Endothelial cell of umbilical vein (primary cell): ENCODE measurements around the gene TSPAN18. TPM values are rescaled to one million over a fixed set of nuclear protein-coding genes. Genes with fewer than 3 reads are reported as not detected.

Source experiments
- BruUV-seq: library from RNA; stranded (reverse); fragments of 400-500 nt; replicated peaks from 2 replicates; lab custom pipeline; 2021; lab: Mats Ljungman, UMichigan
- CTCF ChIA-PET: fragments of 300-600, 350-600 bp; sonication (Branson Sonifier 250); formaldehyde crosslinking; loops from one replicate; lab custom pipeline; 2021; ENCODE audit warnings: antibody characterized with exemption, inconsistent platforms; lab: Charles Lee
- POLR2A ChIA-PET: fragments of 300-600, 350-600 bp; sonication (Branson Sonifier 250); formaldehyde crosslinking; loops from one replicate; lab custom pipeline; 2021; ENCODE audit warnings: antibody characterized with exemption, inconsistent platforms; lab: Charles Lee
- DNase-seq: peaks from one replicate; pipeline ENCODE4 v3.0.0-alpha.2; 2011; ENCODE audit warnings: low read depth, low spot score
- FAIRE-seq: peaks from 2 replicates; lab custom pipeline; 2011; peaks lifted over from hg19 to GRCh38; lab: Jason Lieb, UNC
- H2AFZ ChIP-seq: 2 replicates; pipeline ENCODE4 v1.6.0; 2012; ENCODE audit warnings: low read depth, low read length, control low read depth, inconsistent platforms
- H3K27ac ChIP-seq: 2 replicates; pipeline ENCODE4 v1.5.1; 2011; ENCODE audit warnings: low read depth, mild to moderate bottlenecking, control low read depth, low read length, moderate library complexity; ENCODE audit not compliant: insufficient read depth
- H3K27me3 ChIP-seq, 2 experiments: 2 replicates each; pipeline versions ENCODE4 v1.6.0 to v1.6.1; 2011; ENCODE audit warnings: low read length in 2 of 2, mixed read lengths in 1 of 2; ENCODE audit not compliant: control insufficient read depth in 2 of 2, insufficient read depth in 2 of 2
- H3K36me3 ChIP-seq, 2 experiments: 2 replicates in 1 of 2; 3 replicates in 1 of 2; pipeline ENCODE4 v1.5.1; 2011; ENCODE audit warnings: low read length in 2 of 2, mild to moderate bottlenecking in 1 of 2, moderate library complexity in 1 of 2; ENCODE audit not compliant: control insufficient read depth in 2 of 2, insufficient read depth in 2 of 2; ENCODE audit errors: extremely low read depth in 1 of 2
- H3K4me1 ChIP-seq: 3 replicates; pipeline ENCODE4 v1.5.1; 2011; ENCODE audit warnings: mild to moderate bottlenecking, low read length; ENCODE audit not compliant: control insufficient read depth, insufficient read depth; ENCODE audit errors: extremely low read depth
- H3K4me2 ChIP-seq: 2 replicates; pipeline ENCODE4 v1.6.1; 2011; ENCODE audit warnings: low read length, control low read depth, mixed read lengths; ENCODE audit not compliant: insufficient read depth
- H3K4me3 ChIP-seq, 3 experiments: fragments of 200-600 bp in 1 of 3; sonication (generic), shearing (Covaris generic) in 1 of 3; replicated peaks in 1 of 3; 2 replicates each; pipeline ENCODE4 v1.5.1; 2011 to 2016; ENCODE audit warnings: control low read depth in 3 of 3, low read length in 3 of 3, mild to moderate bottlenecking in 2 of 3, inconsistent platforms in 1 of 3, low read depth in 1 of 3, moderate library complexity in 1 of 3; ENCODE audit not compliant: insufficient read depth in 1 of 3
- H3K79me2 ChIP-seq: 2 replicates; pipeline ENCODE4 v1.6.0; 2012; ENCODE audit warnings: low read length, inconsistent platforms; ENCODE audit not compliant: control insufficient read depth, insufficient read depth
- H3K9ac ChIP-seq: replicated peaks from 2 replicates; pipeline ENCODE3; 2011; ENCODE audit warnings: low read length, control low read depth; ENCODE audit not compliant: insufficient read depth; ENCODE audit errors: extremely low read depth
- H3K9me1 ChIP-seq: replicated peaks from 3 replicates; pipeline ENCODE4 v1.6.0; 2011; ENCODE audit warnings: mild to moderate bottlenecking, low read length; ENCODE audit not compliant: control insufficient read depth, insufficient read depth; ENCODE audit errors: extremely low read depth
- H3K9me3 ChIP-seq: replicated peaks from 2 replicates; pipeline ENCODE4 v1.5.1; 2012; ENCODE audit warnings: low read length, inconsistent platforms; ENCODE audit not compliant: control insufficient read depth, insufficient read depth
- H4K20me1 ChIP-seq: replicated peaks from 2 replicates; pipeline ENCODE3; 2011; ENCODE audit warnings: mild to moderate bottlenecking, low read length; ENCODE audit not compliant: control insufficient read depth, insufficient read depth; ENCODE audit errors: extremely low read depth
- EZH2 ChIP-seq: IDR thresholded peaks from 2 replicates; pipeline ENCODE4 v1.6.1; 2012; ENCODE audit warnings: borderline replicate concordance, low read depth, mild to moderate bottlenecking, moderate library complexity, low read length, inconsistent platforms; ENCODE audit not compliant: severe bottlenecking
- GATA2 ChIP-seq: IDR thresholded peaks from 2 replicates; pipeline ENCODE4 v1.7.0; 2011; ENCODE audit warnings: low read depth, mild to moderate bottlenecking, moderate library complexity, mixed read lengths, low read length; ENCODE audit not compliant: insufficient read length, insufficient read depth
- JUN ChIP-seq: IDR thresholded peaks from 2 replicates; pipeline ENCODE4 v1.6.1; 2011; ENCODE audit warnings: borderline replicate concordance, low read depth; ENCODE audit not compliant: insufficient read length, insufficient read depth
- MYC ChIP-seq: IDR thresholded peaks from one replicate; pipeline ENCODE4 v1.6.1; 2011; ENCODE audit warnings: mild to moderate bottlenecking, low read depth, low read length
- POLR2A ChIP-seq: IDR thresholded peaks from 2 replicates; pipeline ENCODE4 v1.6.1; 2012; ENCODE audit warnings: low read depth, mild to moderate bottlenecking, control low read depth, low read length
- POLR2AphosphoS5 ChIP-seq: IDR thresholded peaks from 2 replicates; pipeline ENCODE4 v1.6.1; 2012; ENCODE audit warnings: low read depth, mild to moderate bottlenecking, control low read depth, low read length, moderate library complexity; ENCODE audit not compliant: insufficient read depth
- dilution Hi-C: fragments of 300-500 bp; cut with MboI; formaldehyde crosslinking; loops from one replicate; pipeline ENCODE4 v1.15.0; 2019; ENCODE audit warnings: low sequenced_read_pairs; ENCODE audit not compliant: extremely low pct_ligation_motif_present
- intact Hi-C: fragments of 100-400 bp; cut with micrococcal nuclease; formaldehyde crosslinking; loops from one replicate; pipeline ENCODE4 v1.10.0; 2022
- polyA plus RNA-seq, 4 experiments: library from polyadenylated mRNA; depleted of rRNA in 3 of 4; stranded (reverse) in 3 of 4; unstranded in 1 of 4; fragments of >200 nt; gene quantifications; 2 replicates each; pipeline versions ENCODE4 v1.2.1 to v1.2.3, GENCODE V29; 2011 to 2012; ENCODE audit warnings: missing spikeins in 1 of 4
- total RNA-seq: library from RNA; stranded (reverse); gene quantifications from 2 replicates; pipeline ENCODE4 v1.2.3, GENCODE V29; 2021
- TF ChIP-seq, protein P1 (sequence below), 2 donors: IDR thresholded peaks; 1 replicate in 1 of 2; 2 replicates in 1 of 2; pipeline ENCODE4 v1.5.1; 2011; ENCODE audit warnings: low read length in 2 of 2, mild to moderate bottlenecking in 2 of 2, moderate library complexity in 2 of 2, control low read depth in 1 of 2, inconsistent platforms in 1 of 2, low read depth in 1 of 2; ENCODE audit not compliant: insufficient read depth in 1 of 2; ENCODE audit errors: extremely low read depth in 1 of 2
- TF ChIP-seq, protein P2 (sequence below): IDR thresholded peaks from 2 replicates; pipeline ENCODE4 v1.6.1; 2011; ENCODE audit not compliant: insufficient read depth, insufficient read length

Gene TSPAN18
- total and polyA plus RNA-seq, 2 donors (not counting 3 experiments of a cell fraction or from before 2014, with no cell fraction given) = 32.2 to 118 TPM

DNA sequence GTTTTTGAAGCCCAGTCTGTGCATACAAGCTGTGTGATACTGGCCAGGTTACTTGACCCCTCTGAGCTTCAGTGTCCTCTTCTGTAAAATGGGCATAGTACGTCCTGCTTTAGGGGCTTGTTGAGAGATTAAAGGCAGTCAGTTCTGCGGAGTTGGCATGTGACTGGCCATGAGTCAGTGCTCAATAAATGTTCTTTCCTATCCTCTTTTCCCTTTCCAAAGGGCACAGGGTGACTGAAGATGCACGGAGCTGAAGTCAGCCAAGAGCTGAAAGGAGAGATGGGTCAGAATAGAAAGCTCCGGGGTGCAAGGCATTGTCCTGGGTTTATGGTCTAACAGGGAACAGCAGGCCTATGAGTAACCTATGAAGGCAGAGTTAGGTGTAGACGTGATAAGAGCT, 175.0 kb downstream of the TSPAN18 start:
- dilution Hi-C loops (no loop called here), intact Hi-C loops (no loop called here)
- no TSS peak for BruUV-seq
- H3K9me3 ChIP-seq = no peaks in the 10 kb centered on the region
- CTCF ChIA-PET = interaction anchor here (0.9 to 1.0 kb wide), 2 partner anchors 10 kb away, joined by 3 read pairs; no protein-coding TSS in a partner anchor
- H2AFZ ChIP-seq = no peak overlapping the region
- TF ChIP-seq, protein P1, sequence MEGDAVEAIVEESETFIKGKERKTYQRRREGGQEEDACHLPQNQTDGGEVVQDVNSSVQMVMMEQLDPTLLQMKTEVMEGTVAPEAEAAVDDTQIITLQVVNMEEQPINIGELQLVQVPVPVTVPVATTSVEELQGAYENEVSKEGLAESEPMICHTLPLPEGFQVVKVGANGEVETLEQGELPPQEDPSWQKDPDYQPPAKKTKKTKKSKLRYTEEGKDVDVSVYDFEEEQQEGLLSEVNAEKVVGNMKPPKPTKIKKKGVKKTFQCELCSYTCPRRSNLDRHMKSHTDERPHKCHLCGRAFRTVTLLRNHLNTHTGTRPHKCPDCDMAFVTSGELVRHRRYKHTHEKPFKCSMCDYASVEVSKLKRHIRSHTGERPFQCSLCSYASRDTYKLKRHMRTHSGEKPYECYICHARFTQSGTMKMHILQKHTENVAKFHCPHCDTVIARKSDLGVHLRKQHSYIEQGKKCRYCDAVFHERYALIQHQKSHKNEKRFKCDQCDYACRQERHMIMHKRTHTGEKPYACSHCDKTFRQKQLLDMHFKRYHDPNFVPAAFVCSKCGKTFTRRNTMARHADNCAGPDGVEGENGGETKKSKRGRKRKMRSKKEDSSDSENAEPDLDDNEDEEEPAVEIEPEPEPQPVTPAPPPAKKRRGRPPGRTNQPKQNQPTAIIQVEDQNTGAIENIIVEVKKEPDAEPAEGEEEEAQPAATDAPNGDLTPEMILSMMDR (IDR thresholded peaks at IDR 0.05; ENCODE audit: extremely low read depth in 1 of 2, insufficient read depth in 1 of 2, low read depth in 1 of 2, low read length in 2 of 2) = no peak
- TF ChIP-seq EZH2 (no peak), POLR2A (no peak), POLR2AphosphoS5 (no peak), JUN (no peak), MYC (no peak), GATA2 (no peak)
- TF ChIP-seq, protein P2, sequence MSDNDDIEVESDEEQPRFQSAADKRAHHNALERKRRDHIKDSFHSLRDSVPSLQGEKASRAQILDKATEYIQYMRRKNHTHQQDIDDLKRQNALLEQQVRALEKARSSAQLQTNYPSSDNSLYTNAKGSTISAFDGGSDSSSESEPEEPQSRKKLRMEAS = no peak
- H3K4me1 ChIP-seq = no peaks in the 10 kb centered on the region
- POLR2A ChIA-PET = interaction anchor here (0.6 kb wide), 1 partner anchor 214 kb away, joined by 3 read pairs; no protein-coding TSS in a partner anchor
- no peak overlapping the region for H3K9ac ChIP-seq
- H3K4me2 ChIP-seq = no peak overlapping the region
- no peaks in the 10 kb centered on the region for H3K27me3 ChIP-seq
- no peaks in the 10 kb centered on the region for H3K9me1 ChIP-seq
- FAIRE-seq (no peak), DNase-seq (no peak)
- no peak overlapping the region for H3K4me3 ChIP-seq
- H3K36me3 ChIP-seq = no peaks in the 10 kb centered on the region
- no peaks in the 10 kb centered on the region for H4K20me1 ChIP-seq
- H3K79me2 ChIP-seq = no peaks in the 10 kb centered on the region
- no peak overlapping the region for H3K27ac ChIP-seq
